IMR-90 (cell line): ENCODE data around the gene NME7. TPM values are rescaled to one million over a fixed set of nuclear protein-coding genes. Genes with fewer than 3 reads are reported as not detected.
"Not testable (repeated sequence)": the region's sequence is repeated elsewhere in the genome, so short reads cannot be mapped to it uniquely, and the experiment has no call there.

Experiments
- ATAC-seq: fragments of 200-7000 bp; cut with Tn5 transposase; 2 replicates; pipeline ENCODE4 v1.9.1; 2020; ENCODE audit warnings: low read depth, mild to moderate bottlenecking, moderate library complexity
- BruUV-seq: library from RNA; stranded (reverse); fragments of 400-500 nt; replicated peaks from 2 replicates; lab custom pipeline; 2021; lab: Mats Ljungman, UMichigan
- CTCF ChIA-PET: fragments of 300-600 bp; formaldehyde crosslinking; extraction: SDS; loops from one replicate; lab custom pipeline; 2021; ENCODE audit warnings: antibody characterized with exemption; lab: Yijun Ruan, JAX
- POLR2A ChIA-PET: fragments of 300-600 bp; sonication (Branson Sonifier 250); formaldehyde crosslinking; loops from one replicate; lab custom pipeline; 2022; ENCODE audit warnings: antibody characterized with exemption; ENCODE audit not compliant: unreplicated experiment; lab: Charles Lee
- DNase-seq: peaks from one replicate; pipeline ENCODE4 v3.0.0; 2013
- H2AFZ ChIP-seq: replicated peaks from 2 replicates; pipeline ENCODE3; 2013; ENCODE audit warnings: low read length, mild to moderate bottlenecking; ENCODE audit not compliant: poor library complexity
- H2AK5ac ChIP-seq: 2 replicates; pipeline ENCODE4 v1.6.1; 2013; ENCODE audit warnings: low read depth, low read length, inconsistent platforms
- H2AK9ac ChIP-seq: replicated peaks from 2 replicates; pipeline ENCODE3; 2013; ENCODE audit warnings: mild to moderate bottlenecking, low read depth, low read length, moderate library complexity; ENCODE audit not compliant: poor library complexity
- H2BK120ac ChIP-seq: 2 replicates; pipeline ENCODE4 v1.6.1; 2013; ENCODE audit warnings: low read depth, low read length, inconsistent platforms
- H2BK15ac ChIP-seq: 3 replicates; pipeline ENCODE4 v1.6.1; 2013; ENCODE audit warnings: low read depth, low read length, inconsistent platforms
- H2BK20ac ChIP-seq: 2 replicates; pipeline ENCODE4 v1.6.1; 2013; ENCODE audit warnings: low read depth, mild to moderate bottlenecking, inconsistent platforms, low read length, moderate library complexity
- H2BK5ac ChIP-seq: 2 replicates; pipeline ENCODE4 v1.6.1; 2013; ENCODE audit warnings: mild to moderate bottlenecking, low read depth, low read length, inconsistent platforms; ENCODE audit not compliant: poor library complexity, severe bottlenecking
- H3K14ac ChIP-seq: replicated peaks from 2 replicates; pipeline ENCODE4 v1.6.1; 2013; ENCODE audit warnings: low read depth, low read length, inconsistent platforms
- H3K18ac ChIP-seq: 2 replicates; pipeline ENCODE4 v1.6.1; 2013; ENCODE audit warnings: low read depth, low read length, control low read depth
- H3K23ac ChIP-seq: 2 replicates; pipeline ENCODE4 v1.6.1; 2013; ENCODE audit warnings: low read depth, low read length, inconsistent platforms
- H3K27ac ChIP-seq: 2 replicates; pipeline ENCODE4 v1.5.1; 2013; ENCODE audit warnings: mild to moderate bottlenecking, control low read depth, low read length; ENCODE audit not compliant: insufficient read depth
- H3K27me3 ChIP-seq: 2 replicates; pipeline ENCODE4 v1.6.1; 2013; ENCODE audit warnings: low read length; ENCODE audit not compliant: control insufficient read depth, insufficient read depth
- H3K36me3 ChIP-seq: 2 replicates; pipeline ENCODE4 v1.6.1; 2013; ENCODE audit warnings: low read length, mixed read lengths; ENCODE audit not compliant: control insufficient read depth, insufficient read depth
- H3K4ac ChIP-seq: 2 replicates; pipeline ENCODE4 v1.6.1; 2013; ENCODE audit warnings: low read depth, low read length, inconsistent platforms
- H3K4me1 ChIP-seq: 2 replicates; pipeline ENCODE4 v1.6.1; 2013; ENCODE audit warnings: low read length, mixed read lengths; ENCODE audit not compliant: control insufficient read depth, insufficient read depth
- H3K4me2 ChIP-seq: 2 replicates; pipeline ENCODE4 v1.6.1; 2013; ENCODE audit warnings: low read depth, mild to moderate bottlenecking, control low read depth, low read length, moderate library complexity
- H3K4me3 ChIP-seq: 2 replicates; pipeline ENCODE4 v1.5.1; 2013; ENCODE audit warnings: low read depth, mild to moderate bottlenecking, control low read depth, low read length, moderate library complexity; ENCODE audit not compliant: insufficient read depth
- H3K56ac ChIP-seq: 2 replicates; pipeline ENCODE4 v1.6.1; 2013; ENCODE audit warnings: low read length, inconsistent platforms; ENCODE audit not compliant: insufficient read depth; ENCODE audit errors: extremely low read depth
- H3K79me1 ChIP-seq, 2 experiments: 2 replicates each; pipeline ENCODE4 v1.6.1; 2013; ENCODE audit warnings: low read length in 2 of 2, inconsistent platforms in 1 of 2, low read depth in 1 of 2
- H3K9ac ChIP-seq: 2 replicates; pipeline ENCODE4 v1.6.1; 2013; ENCODE audit warnings: low read depth, low read length, control low read depth
- H3K9me1 ChIP-seq: 2 replicates; pipeline ENCODE4 v1.6.1; 2013; ENCODE audit warnings: low read length, inconsistent platforms; ENCODE audit not compliant: insufficient read depth
- H3K9me3 ChIP-seq: 2 replicates; pipeline ENCODE4 v1.6.1; 2013; ENCODE audit warnings: low read length; ENCODE audit not compliant: control insufficient read depth, insufficient read depth
- H4K20me1 ChIP-seq: 2 replicates; pipeline ENCODE4 v1.6.1; 2013; ENCODE audit warnings: low read length, inconsistent platforms; ENCODE audit not compliant: insufficient read depth
- H4K5ac ChIP-seq: 2 replicates; pipeline ENCODE4 v1.6.1; 2013; ENCODE audit warnings: mild to moderate bottlenecking, low read depth, low read length, control low read depth
- H4K8ac ChIP-seq, 2 experiments: 2 replicates each; pipeline ENCODE4 v1.6.1; 2013; ENCODE audit warnings: low read depth in 2 of 2, low read length in 2 of 2, control low read depth in 1 of 2, inconsistent platforms in 1 of 2
- H4K91ac ChIP-seq: 2 replicates; pipeline ENCODE4 v1.6.1; 2013; ENCODE audit warnings: low read depth, low read length, inconsistent platforms; ENCODE audit not compliant: insufficient read depth
- BHLHE40 ChIP-seq: fragments of 150-350 bp; IDR thresholded peaks from 2 replicates; pipeline ENCODE4 v1.6.1; 2016; ENCODE audit warnings: mild to moderate bottlenecking, low read depth, low read length
- CEBPB ChIP-seq: IDR thresholded peaks from 2 replicates; pipeline ENCODE4 v1.6.1; 2012; ENCODE audit warnings: low read depth, low read length, improper control_type of control experiment
- CHD1 ChIP-seq: IDR thresholded peaks from 2 replicates; pipeline ENCODE4 v1.6.1; 2012; ENCODE audit warnings: low read depth, low read length, improper control_type of control experiment
- MAFK ChIP-seq: IDR thresholded peaks from 2 replicates; pipeline ENCODE4 v1.6.1; 2012; ENCODE audit warnings: low read depth, low read length, improper control_type of control experiment
- MAZ ChIP-seq: IDR thresholded peaks from 2 replicates; pipeline ENCODE4 v1.6.1; 2012; ENCODE audit warnings: low read depth, mild to moderate bottlenecking, low read length, improper control_type of control experiment, moderate library complexity, borderline replicate concordance
- POLR2A ChIP-seq: IDR thresholded peaks from 2 replicates; pipeline ENCODE4 v1.6.1; 2012; ENCODE audit warnings: mild to moderate bottlenecking, low read depth, low read length
- RAD21 ChIP-seq: IDR thresholded peaks from 2 replicates; pipeline ENCODE4 v1.6.1; 2012; ENCODE audit warnings: low read length, improper control_type of control experiment
- RCOR1 ChIP-seq: IDR thresholded peaks from 2 replicates; pipeline ENCODE4 v1.6.1; 2012; ENCODE audit warnings: mild to moderate bottlenecking, low read length, improper control_type of control experiment; ENCODE audit not compliant: insufficient replicate concordance
- SMC3 ChIP-seq: fragments of 150-350 bp; IDR thresholded peaks from 2 replicates; pipeline ENCODE4 v1.6.1; 2016; ENCODE audit warnings: low read depth, mild to moderate bottlenecking, antibody characterized with exemption, low read length, moderate library complexity
- WGBS, 2 experiments: methylation state at CpG; one replicate each; pipeline versions ENCODE4 v1.1.5 to v1.1.7; 2013; ENCODE audit warnings: missing lambda C conversion rate in 2 of 2; ENCODE audit not compliant: insufficient read length in 1 of 2; ENCODE audit errors: extremely low coverage in 2 of 2; 5-methylcytosine and 5-hydroxymethylcytosine counted together
- dilution Hi-C: fragments of 300-500 bp; cut with HindIII; formaldehyde crosslinking; loops from one replicate; pipeline ENCODE4 v1.14.3; 2018; ENCODE audit warnings: low sequenced_read_pairs; ENCODE audit not compliant: unreplicated experiment
- in situ Hi-C: fragments of 300-500 bp; cut with MboI; formaldehyde crosslinking; loops from 3 replicates; pipeline ENCODE4 v1.14.3; 2019; ENCODE audit warnings: low sequenced_read_pairs, inconsistent platforms, mixed read lengths
- intact Hi-C: fragments of 100-400 bp; cut with micrococcal nuclease; formaldehyde crosslinking; loops from 2 replicates; pipeline ENCODE4 v1.10.0; 2022
- polyA plus RNA-seq, 3 experiments: library from polyadenylated mRNA; depleted of rRNA; stranded (reverse); fragments of >200 nt; gene quantifications; 2 replicates each; pipeline ENCODE4 v1.2.3, GENCODE V29; 2012; ENCODE audit warnings: low replicate concordance in 1 of 3
- total RNA-seq: library from RNA; depleted of rRNA; stranded (reverse); fragments of >200 nt; gene quantifications from 2 replicates; pipeline ENCODE4 v1.2.3, GENCODE V29; 2012

The NME7 gene
- total and polyA plus RNA-seq, 2 of the 4 experiments (the other 2 are of a cell fraction), result 18.3 to 22.4 TPM

GRCh38 chr1:169287280-169287679 is 80.3 kb downstream of the NME7 start:
- DNase-seq (no peak), ATAC-seq (no peak)
- Histone ChIP-seq H2BK15ac (no peak overlapping the region), H2AK5ac (no peak overlapping the region), H4K8ac (no peak overlapping the region; a peak in 1 of 4 replicates), H2BK5ac (no peak overlapping the region), H3K27ac (no peak overlapping the region), H3K14ac (no peak overlapping the region), H3K36me3 (no peaks in the 10 kb centered on the region), H3K9ac (no peak overlapping the region), H3K9me1 (no peaks in the 10 kb centered on the region), H3K79me1 (0 out of 4 replicates have a peak, but pooled peaks cover 0 to 2% of the 10 kb centered on the region in 2 experiments), H4K91ac (no peak overlapping the region), H3K9me3 (no peaks in the 10 kb centered on the region), H3K4me1 (peaks cover 4% of the 10 kb centered on the region), H4K20me1 (no peaks in the 10 kb centered on the region), H3K56ac (no peak overlapping the region), H2AK9ac (no peak overlapping the region), H3K27me3 (no peaks in the 10 kb centered on the region), H3K4me2 (no peak overlapping the region), H3K23ac (no peak overlapping the region), H3K4me3 (no peak overlapping the region), H2BK120ac (no peak overlapping the region), H3K4ac (no peak overlapping the region), H4K5ac (no peak overlapping the region), H2AFZ (no peak overlapping the region), H2BK20ac (no peak overlapping the region), H3K18ac (no peak overlapping the region)
- in situ Hi-C loops, result no loop called here
- no CpG with 5 or more reads among the region's 1 CpG for WGBS, 2 experiments
- no peak for TF ChIP-seq POLR2A
- no peak for TF ChIP-seq RCOR1
- TF ChIP-seq SMC3, result no peak
- TF ChIP-seq RAD21, result no peak
- TF ChIP-seq MAZ, result no peak
- no peak for TF ChIP-seq CHD1
- TF ChIP-seq BHLHE40, result no peak
- no peak for TF ChIP-seq MAFK
- TF ChIP-seq CEBPB, result no peak
- dilution Hi-C loops, result no loop called here
- ChIA-PET POLR2A (no interaction called here), CTCF (interaction anchor here (0.9 kb wide), 1 partner anchor 47 kb away, joined by 4 read pairs; no protein-coding TSS in a partner anchor)
- BruUV-seq, result no TSS peak
- intact Hi-C loops, result no loop called here

- H4K20me1 ChIP-seq, H3K4me1 ChIP-seq, H3K9ac ChIP-seq, DNase-seq, H4K5ac ChIP-seq, H3K4ac ChIP-seq, in situ Hi-C loops, dilution Hi-C loops, H2AFZ ChIP-seq, H3K79me1 ChIP-seq, H2BK15ac ChIP-seq, H4K8ac ChIP-seq, intact Hi-C loops, H3K9me3 ChIP-seq, H3K56ac ChIP-seq, H3K14ac ChIP-seq, H3K27ac ChIP-seq, H2AK9ac ChIP-seq, ATAC-seq, H3K18ac ChIP-seq, H4K91ac ChIP-seq, CTCF ChIA-PET, H2BK5ac ChIP-seq, H2BK20ac ChIP-seq, H3K4me3 ChIP-seq, H3K27me3 ChIP-seq, BruUV-seq, POLR2A ChIA-PET, H2AK5ac ChIP-seq, H3K23ac ChIP-seq, H3K36me3 ChIP-seq, H3K9me1 ChIP-seq, H2BK120ac ChIP-seq, H3K4me2 ChIP-seq: not testable (repeated sequence)
- no CpG with 5 or more reads among the region's 4 CpGs for WGBS, 2 experiments
These were observed 86.0 kb downstream of the NME7 start for GRCh38 chr1:169281562-169281961.
